ENCODE data around the gene RPL22L1. TPM values are rescaled to one million over a fixed set of nuclear protein-coding genes. Genes with fewer than 3 reads are reported as not detected.

Gene RPL22L1
- total RNA-seq, 4 donors from 2014 or later, result 27.5 to 65.2 (median 29.0) TPM

DNA sequence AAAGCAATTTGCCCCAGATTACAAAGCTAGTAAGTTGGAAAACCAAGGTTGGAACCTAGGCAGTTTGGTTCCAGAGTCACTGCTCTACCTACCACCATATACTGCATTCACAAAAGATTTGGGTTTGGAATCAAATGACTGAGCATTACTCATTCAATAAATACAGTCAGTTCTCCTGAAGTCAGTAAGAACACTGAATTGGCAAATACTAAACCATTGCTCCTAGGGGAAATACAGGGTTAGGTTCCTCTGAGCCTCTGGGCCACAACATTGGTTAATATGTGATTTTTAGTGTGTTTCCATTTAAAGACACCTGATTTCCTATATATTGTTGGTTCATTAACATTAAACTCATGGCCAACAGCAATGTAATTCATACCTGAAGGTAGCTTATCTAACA lies 40.5 kb upstream of the RPL22L1 start:
- no peaks in the 10 kb centered on the region for H3K27me3 ChIP-seq
- H3K27ac ChIP-seq, result no peak overlapping the region
- TF ChIP-seq POLR2A (IDR thresholded peaks at IDR 0.05), result no peak
- TF ChIP-seq, protein P1, sequence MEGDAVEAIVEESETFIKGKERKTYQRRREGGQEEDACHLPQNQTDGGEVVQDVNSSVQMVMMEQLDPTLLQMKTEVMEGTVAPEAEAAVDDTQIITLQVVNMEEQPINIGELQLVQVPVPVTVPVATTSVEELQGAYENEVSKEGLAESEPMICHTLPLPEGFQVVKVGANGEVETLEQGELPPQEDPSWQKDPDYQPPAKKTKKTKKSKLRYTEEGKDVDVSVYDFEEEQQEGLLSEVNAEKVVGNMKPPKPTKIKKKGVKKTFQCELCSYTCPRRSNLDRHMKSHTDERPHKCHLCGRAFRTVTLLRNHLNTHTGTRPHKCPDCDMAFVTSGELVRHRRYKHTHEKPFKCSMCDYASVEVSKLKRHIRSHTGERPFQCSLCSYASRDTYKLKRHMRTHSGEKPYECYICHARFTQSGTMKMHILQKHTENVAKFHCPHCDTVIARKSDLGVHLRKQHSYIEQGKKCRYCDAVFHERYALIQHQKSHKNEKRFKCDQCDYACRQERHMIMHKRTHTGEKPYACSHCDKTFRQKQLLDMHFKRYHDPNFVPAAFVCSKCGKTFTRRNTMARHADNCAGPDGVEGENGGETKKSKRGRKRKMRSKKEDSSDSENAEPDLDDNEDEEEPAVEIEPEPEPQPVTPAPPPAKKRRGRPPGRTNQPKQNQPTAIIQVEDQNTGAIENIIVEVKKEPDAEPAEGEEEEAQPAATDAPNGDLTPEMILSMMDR (IDR thresholded peaks at IDR 0.05), result no peak
- DNase-seq, result no peak
- peaks cover 0 to 10% (median 3%) of the 10 kb centered on the region in 4 donors for H3K9me3 ChIP-seq
- H3K36me3 ChIP-seq, result no peaks in the 10 kb centered on the region
- peaks cover 0 to 11% (median 4%) of the 10 kb centered on the region in 4 donors for H3K4me1 ChIP-seq
- H3K4me3 ChIP-seq, result no peak overlapping the region

DNA sequence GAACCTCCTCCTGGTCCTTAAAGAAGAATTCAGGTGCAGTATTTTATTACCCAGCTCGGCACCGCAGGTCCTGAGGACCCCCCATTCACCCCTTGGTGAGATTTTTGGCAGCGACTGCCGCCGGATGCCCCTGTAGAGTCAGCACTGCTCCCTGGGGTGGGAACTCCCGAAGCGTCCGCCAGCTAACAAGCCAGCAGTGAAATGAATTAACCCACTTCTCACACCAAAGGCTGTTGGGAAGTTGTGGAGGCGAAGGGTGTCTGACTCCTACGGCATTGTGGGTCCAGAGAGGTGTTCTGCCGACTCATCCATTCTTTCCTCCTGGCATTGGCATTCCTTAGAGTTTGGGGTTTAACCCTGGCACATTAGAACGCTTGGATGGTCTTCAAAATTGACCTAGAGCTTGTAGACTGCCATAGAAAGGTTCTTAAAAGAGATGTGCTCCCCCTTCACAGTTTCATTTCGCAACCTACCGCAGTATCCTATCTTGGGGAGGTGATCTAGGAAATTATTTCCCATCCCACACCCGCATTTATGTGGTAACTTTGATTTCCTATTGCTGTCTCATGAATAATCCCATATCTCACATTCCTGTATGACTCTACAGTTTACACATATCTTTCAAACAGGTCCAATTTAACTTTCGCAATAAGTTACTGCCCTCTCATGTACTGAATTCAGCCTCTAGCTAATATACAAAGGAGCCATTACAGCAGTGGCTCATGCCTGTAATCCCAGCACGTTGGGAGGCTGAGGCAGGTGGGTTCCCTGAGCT lies 39.3 kb upstream of the RPL22L1 start:
- no peaks in the 10 kb centered on the region for H3K36me3 ChIP-seq
- TF ChIP-seq, protein P1 (IDR thresholded peaks at IDR 0.05), result no peak
- TF ChIP-seq POLR2A (IDR thresholded peaks at IDR 0.05), result no peak
- H3K4me3 ChIP-seq, result no peak overlapping the region
- peaks cover 0 to 10% (median 3%) of the 10 kb centered on the region in 4 donors for H3K9me3 ChIP-seq
- DNase-seq, result no peak
- H3K27ac ChIP-seq, result peak overlapping the region in 1 of 4 donors; percentile 55
- peaks cover 0 to 11% (median 4%) of the 10 kb centered on the region in 4 donors for H3K4me1 ChIP-seq
- no peaks in the 10 kb centered on the region for H3K27me3 ChIP-seq

DNA sequence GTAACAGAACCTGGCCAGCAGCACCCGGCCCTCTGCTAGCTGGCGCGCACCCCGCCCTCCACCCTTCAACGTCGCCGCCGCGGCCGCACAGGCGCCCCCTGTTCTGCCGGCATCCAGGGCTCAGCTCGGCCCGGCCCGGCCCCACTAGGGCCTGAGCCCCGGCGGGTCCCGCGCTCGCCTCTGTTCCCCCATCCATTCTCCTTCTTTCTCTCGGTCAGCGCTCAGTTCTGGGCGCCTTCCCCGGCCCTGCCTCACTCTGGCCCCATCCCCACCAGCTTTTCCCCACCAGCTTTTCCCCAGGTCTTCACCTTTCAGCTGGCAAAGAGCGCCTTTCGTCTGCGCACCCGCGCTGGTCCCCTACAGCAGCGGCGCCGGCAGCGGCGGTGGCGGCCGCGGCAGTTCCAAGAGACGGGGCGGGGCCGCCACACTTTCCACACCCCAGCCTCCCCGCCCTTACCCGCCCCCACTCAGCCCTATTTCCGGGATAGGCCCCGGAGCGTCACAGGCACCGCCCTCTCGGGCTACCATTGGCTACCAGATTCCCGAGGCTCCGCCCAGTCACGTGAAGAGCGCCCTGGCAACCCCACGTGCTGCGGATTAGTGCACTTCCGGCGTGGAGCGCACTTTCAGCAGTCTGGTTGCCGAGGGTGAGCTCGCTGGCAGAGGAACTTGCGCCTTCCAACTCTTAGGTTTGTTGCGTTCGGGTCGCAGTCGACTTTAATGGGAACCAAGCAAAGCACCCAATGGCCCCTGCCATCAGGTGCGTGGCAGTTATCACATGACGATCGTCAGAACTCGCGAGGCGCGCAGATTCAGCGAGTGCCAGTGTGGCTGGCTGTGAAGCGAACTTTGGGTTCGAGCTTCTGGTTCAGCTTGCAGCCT lies 38.5 kb upstream of the RPL22L1 start, which contains the start of gene EIF5A2:
EIF5A2 (minus strand) TSS at position 403 of the 882 bp plus-strand sequence. CDS start 831 bp downstream, outside the sequence.
- Histone ChIP-seq H3K9me3 (peaks cover 0 to 10% (median 3%) of the 10 kb centered on the region in 4 donors), H3K4me3 (peak within 1 kb of the TSS; percentile 52 to 73 (median 69)), H3K4me1 (peaks cover 0 to 11% (median 4%) of the 10 kb centered on the region in 4 donors), H3K27ac (peak within 1 kb of the TSS; percentile 41 to 62 (median 58)), H3K27me3 (no peaks in the 10 kb centered on the region), H3K36me3 (no peaks in the 10 kb centered on the region)
- no peak for TF ChIP-seq POLR2A (IDR thresholded peaks at IDR 0.05)
- TF ChIP-seq, protein P1 (IDR thresholded peaks at IDR 0.05), result no peak
- peak; percentile 88 to 96 (median 95) for DNase-seq

DNA sequence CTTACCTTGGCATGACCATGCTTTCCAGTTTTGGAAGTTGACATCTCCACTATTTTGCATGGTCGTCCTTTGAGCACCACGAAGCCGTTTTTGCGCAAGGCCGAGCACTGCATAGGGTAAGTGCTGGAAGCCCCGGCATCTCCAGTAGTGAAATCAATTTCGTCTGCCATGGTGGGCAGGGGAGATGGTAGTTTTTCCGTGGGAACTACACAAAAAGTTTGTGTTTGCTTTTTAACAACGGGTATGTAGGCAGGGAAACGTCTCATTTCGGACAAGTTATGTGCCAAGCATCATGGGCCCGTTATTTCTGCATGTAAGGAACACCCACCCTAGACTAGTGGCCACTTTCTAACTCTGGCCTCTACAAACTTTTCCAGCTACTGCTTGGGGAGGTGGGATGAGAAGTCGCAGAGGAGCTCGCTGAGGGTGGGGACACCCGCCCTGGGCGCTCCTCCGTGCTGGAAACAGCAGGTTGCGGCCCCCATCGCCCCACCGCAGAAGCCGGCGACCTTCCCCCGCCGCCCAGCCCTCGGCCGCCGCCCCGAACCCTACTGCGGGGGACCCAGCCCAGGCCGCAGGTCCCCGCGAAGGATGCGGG lies 37.7 kb upstream of the RPL22L1 start:
- TF ChIP-seq, protein P1 (IDR thresholded peaks at IDR 0.05), result no peak
- no peak for TF ChIP-seq POLR2A (IDR thresholded peaks at IDR 0.05)
- Histone ChIP-seq H3K27ac (peak overlapping the region; percentile 41 to 62 (median 58)), H3K9me3 (peaks cover 0 to 10% (median 3%) of the 10 kb centered on the region in 4 donors), H3K4me3 (peak overlapping the region; percentile 52 to 73 (median 69)), H3K36me3 (no peaks in the 10 kb centered on the region), H3K4me1 (peaks cover 0 to 11% (median 4%) of the 10 kb centered on the region in 4 donors), H3K27me3 (no peaks in the 10 kb centered on the region)
- no peak for DNase-seq

DNA sequence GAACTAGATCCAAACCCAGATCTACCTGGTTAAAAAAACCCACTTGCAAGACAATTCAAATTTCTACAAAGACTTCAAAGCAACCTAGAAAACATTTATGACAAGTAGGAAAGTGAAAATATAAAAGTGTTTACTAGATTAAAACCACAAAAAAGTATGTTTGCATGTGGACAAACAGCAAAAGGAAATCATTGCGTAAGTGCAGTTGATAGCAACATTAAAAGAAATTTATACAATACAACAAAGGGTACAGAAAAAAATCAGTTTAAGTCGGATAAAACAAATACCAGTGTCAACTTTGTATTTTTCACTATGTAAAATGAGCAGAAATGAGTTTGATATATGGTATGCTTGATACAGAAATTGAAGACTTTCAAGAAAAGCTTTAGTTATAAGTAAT lies 35.9 kb upstream of the RPL22L1 start:
- H3K4me1 ChIP-seq, result peaks cover 0 to 11% (median 4%) of the 10 kb centered on the region in 4 donors
- TF ChIP-seq POLR2A (IDR thresholded peaks at IDR 0.05), result no peak
- TF ChIP-seq, protein P1 (IDR thresholded peaks at IDR 0.05), result no peak
- no peak for DNase-seq
- H3K27ac ChIP-seq, result no peak overlapping the region
- H3K4me3 ChIP-seq, result no peak overlapping the region
- no peaks in the 10 kb centered on the region for H3K36me3 ChIP-seq
- no peaks in the 10 kb centered on the region for H3K27me3 ChIP-seq
- H3K9me3 ChIP-seq, result peaks cover 0 to 10% (median 3%) of the 10 kb centered on the region in 4 donors

All from Peyer's patch (tissue), 4 donors.